Ovary (tissue), 3 donors: ENCODE results near the gene RNF5.

Source experiments
- POLR2A ChIP-seq: fragments of 450-650 bp; IDR thresholded peaks from one replicate; pipeline ENCODE4 v1.6.1; 2017; ENCODE audit warnings: antibody characterized with exemption, mild to moderate bottlenecking, moderate library complexity
- TF ChIP-seq, protein P1 (sequence below), 3 donors: fragments of 450-650 bp in 2 of 3; fragments of 200-600 bp in 1 of 3; IDR thresholded peaks; one replicate each; pipeline versions ENCODE4 v1.5.1 to v1.8.0; 2016 to 2022; ENCODE audit warnings: antibody characterized with exemption in 3 of 3, mild to moderate bottlenecking in 1 of 3
- donor health status: DM: no; HTN: no; CAD: no.

- TF ChIP-seq POLR2A: no peak
- TF ChIP-seq, protein P1, sequence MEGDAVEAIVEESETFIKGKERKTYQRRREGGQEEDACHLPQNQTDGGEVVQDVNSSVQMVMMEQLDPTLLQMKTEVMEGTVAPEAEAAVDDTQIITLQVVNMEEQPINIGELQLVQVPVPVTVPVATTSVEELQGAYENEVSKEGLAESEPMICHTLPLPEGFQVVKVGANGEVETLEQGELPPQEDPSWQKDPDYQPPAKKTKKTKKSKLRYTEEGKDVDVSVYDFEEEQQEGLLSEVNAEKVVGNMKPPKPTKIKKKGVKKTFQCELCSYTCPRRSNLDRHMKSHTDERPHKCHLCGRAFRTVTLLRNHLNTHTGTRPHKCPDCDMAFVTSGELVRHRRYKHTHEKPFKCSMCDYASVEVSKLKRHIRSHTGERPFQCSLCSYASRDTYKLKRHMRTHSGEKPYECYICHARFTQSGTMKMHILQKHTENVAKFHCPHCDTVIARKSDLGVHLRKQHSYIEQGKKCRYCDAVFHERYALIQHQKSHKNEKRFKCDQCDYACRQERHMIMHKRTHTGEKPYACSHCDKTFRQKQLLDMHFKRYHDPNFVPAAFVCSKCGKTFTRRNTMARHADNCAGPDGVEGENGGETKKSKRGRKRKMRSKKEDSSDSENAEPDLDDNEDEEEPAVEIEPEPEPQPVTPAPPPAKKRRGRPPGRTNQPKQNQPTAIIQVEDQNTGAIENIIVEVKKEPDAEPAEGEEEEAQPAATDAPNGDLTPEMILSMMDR (IDR thresholded peaks at IDR 0.05): no peak
Observed at GRCh38 chr6:32220021-32220420, 41.8 kb downstream of the RNF5 start.
